NCI-H460 (cell line): ENCODE results near the gene CYP19A1. TPM values are rescaled to one million over a fixed set of nuclear protein-coding genes. Genes with fewer than 3 reads are reported as not detected.
"Not testable (repeated sequence)": the region's sequence is repeated elsewhere in the genome, so short reads cannot be mapped to it uniquely, and the experiment has no call there.

Experiments
- DNase-seq: peaks from one replicate; pipeline ENCODE4 v3.0.0-alpha.2; 2016; ENCODE audit warnings: low read depth; ENCODE audit errors: extremely low read depth
- total RNA-seq: library from RNA; depleted of rRNA; stranded (reverse); fragments of >200 nt; shearing (Covaris generic); gene quantifications from 2 replicates; pipeline ENCODE4 v1.2.3, GENCODE V29; 2014

Gene CYP19A1
- total RNA-seq, 1 experiment from 2014 or later, result 0.79 TPM

GRCh38 chr15:51302480-51302879, 35.9 kb downstream of the CYP19A1 start:
- DNase-seq, result no peak

DNA sequence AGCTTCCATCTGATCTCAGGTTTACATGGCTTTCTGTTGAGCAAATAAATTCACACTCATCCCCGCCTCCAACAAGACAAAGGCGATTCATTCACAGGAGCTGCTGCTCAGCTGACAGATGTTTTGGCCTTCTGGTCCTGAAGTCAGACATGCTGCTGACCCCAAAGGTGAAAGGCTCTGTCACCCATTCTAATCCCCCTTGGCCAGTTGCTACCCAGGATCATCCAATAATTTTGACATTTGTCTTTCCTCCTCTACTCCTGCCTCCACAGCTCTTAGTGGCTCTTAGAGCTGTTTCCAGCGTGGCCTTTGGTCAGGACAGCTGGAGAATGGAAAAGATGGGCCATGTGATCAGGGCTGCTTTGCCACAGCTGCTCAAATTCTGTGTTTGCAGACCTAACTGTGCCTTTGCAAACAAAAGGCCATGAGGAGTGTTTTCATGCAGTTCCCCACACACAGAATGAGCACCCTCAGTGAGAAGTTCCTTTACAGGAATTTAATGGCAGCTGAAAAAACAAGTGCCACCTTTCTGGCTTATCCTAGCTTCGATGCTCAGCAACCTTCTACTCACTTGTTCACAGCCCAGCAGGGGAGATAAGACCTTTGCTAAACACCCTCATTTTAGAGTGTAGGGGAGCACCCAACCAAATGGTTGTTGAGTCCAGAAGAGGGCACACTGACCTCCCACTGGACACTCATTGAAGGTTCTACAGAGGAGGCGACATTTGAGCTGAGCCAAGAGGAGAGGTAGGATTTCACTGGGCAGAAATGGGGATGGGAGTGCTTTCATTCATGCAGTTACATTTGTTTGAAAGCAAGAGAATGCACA, 39.0 kb downstream of the CYP19A1 start:
- DNase-seq, result no peak

DNA sequence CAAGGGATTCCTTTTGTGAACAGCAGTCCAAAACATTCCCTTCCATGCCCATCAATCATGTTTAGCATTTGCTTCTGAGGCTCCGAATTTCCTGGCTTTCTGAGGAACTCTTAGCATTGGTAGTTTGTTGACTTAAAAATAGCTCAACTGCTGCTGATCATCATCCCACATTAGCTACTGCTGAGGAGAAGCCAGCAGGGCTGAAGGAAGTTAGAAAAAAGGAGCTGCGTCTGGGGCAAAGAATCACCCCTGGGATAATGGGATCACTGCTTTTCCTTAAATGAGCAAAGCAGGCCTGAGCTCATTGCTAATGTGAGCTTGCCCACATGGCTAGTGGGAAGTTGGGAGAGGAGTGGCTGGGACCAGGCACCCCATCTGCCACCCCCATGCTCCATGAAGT, 39.8 kb downstream of the CYP19A1 start:
- no peak for DNase-seq

GRCh38 chr15:51290720-51291119, 47.7 kb downstream of the CYP19A1 start:
- DNase-seq, result no peak

GRCh38 chr15:51289290-51289689, 49.1 kb downstream of the CYP19A1 start:
- no peak for DNase-seq

DNA sequence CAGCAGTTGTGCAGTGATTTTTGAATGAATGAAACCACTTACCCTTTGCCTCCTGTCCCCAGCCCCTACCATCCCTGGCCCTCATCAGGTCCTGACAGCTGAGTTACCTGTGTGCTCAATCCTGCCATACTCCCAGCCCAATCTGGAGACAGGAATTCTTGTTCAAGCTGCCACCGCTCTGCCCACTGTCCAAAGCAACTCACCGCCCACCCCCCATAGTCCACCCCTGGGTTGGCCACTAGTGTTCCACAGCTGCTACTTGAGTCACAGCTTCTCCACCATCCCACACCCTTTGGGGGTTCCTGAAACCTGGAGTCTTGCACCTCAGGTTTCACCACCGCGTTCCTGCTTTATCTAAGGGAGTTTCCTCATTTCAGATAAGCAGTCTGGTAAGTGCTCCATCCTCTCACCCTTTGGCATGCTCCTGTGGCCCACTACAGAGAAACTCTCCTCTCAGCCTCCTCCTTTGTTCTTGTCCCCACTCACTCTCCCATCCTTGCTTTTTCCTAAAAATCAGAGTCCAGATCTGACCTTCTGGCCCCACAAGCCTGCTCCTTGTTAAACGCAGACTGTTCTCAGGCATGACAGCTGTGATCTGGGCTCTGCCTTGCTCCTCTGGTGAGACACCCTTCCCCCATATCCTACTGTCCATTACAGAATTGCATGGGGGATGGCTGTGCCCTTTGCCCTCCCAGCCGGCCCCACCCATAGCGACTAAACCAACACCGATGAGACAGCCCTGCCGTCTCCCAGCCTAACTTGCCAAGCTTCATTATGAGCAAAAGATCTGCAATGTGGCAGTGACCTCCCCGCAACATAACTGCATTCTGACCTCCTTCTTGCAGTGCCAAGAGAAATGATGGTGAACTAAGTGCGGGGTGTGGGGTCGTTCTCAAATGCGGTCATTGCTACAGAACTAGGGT, 50.0 kb downstream of the CYP19A1 start:
- no peak for DNase-seq

GRCh38 chr15:51286816-51287215, 51.6 kb downstream of the CYP19A1 start:
- DNase-seq, result no peak

- no peak for DNase-seq
These were observed 53.0 kb downstream of the CYP19A1 start for GRCh38 chr15:51285399-51285798.

- DNase-seq, result no peak
These were observed 53.5 kb downstream of the CYP19A1 start for GRCh38 chr15:51284871-51285270.

- no peak for DNase-seq
These were observed 55.4 kb downstream of the CYP19A1 start for GRCh38 chr15:51283026-51283425.

DNA sequence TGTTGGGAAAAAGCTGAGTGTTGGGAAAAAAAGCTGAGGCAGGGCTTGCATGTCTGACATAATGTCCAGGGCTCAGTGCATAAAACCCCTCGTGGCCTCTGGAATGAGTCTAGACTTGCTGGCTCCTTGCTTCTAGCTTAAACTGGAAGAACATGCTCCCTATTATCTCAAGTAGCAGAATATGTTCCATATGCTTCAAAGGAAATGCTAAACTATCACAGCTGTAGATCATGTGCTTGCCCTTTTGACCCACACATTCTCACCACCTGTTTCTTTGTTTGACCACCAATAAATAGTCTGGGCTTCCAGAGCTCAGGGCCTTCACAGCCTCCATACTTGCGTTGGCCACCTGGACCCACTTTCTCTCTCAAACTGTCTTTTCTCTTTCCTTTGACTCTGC, 56.2 kb downstream of the CYP19A1 start:
- not testable (repeated sequence) for DNase-seq

- peak; percentile 41 for DNase-seq
These were observed 56.9 kb downstream of the CYP19A1 start for GRCh38 chr15:51281368-51281967.

DNA sequence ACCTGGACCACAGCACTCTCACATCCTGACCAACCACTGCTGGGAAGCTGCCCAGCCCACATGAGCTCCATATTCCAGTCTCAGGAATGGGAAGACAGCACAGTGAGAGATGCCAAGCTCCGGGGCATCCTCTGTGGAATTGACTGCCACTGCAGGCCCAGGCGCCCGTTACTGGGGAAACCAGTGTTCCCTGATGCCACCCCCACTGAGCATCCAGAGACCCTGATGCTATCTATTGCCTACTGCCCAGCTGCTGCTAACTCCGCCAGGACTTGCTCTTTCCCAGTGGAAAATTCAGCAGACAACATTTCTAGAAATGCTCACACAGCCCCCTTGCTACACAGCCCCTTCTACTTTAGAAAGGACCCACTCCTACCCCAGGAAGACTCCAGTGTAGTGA, 57.6 kb downstream of the CYP19A1 start:
- no peak for DNase-seq

- DNase-seq, result no peak
These were observed 59.0 kb downstream of the CYP19A1 start for GRCh38 chr15:51279391-51279790.

DNA sequence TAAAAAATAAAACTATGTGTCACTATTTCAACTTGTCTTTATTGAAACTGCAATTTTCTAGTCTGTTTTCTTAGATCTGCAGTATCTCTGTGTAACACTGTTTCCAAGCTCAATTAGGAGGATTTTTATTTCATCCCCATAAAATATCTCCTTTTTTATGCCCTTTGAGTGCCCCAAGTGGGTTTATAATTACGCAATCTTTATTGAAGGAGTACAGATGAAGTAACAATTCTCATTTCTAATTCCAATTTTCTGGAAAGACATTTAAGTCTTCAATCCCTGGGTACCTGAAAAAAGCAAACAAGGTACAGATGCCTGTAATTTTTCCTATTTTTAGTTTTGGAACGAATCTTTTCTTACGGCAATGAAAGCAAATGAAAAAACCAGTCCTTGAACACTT, 61.3 kb downstream of the CYP19A1 start:
- DNase-seq, result no peak

- DNase-seq, result no peak
These were observed 63.4 kb downstream of the CYP19A1 start for GRCh38 chr15:51274956-51275355.

DNA sequence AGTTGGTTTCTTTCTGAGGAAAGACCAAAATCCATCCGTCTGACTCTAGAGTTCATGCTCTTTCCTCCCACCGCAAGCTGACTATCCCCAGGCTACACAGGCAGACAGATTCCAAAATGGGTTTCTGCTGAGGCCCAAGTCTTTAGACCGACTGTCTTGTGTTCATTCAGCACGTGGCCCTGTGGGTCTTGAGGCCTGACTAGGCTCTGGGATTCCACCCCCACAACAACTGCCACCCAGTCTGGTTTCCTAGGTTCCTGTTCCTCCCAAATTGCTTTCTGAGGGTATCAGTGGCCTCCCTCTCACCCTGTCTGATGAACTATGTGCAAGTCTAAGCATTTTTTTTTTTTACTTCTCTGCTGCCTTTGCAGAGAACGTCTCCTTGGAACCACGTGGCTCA, 67.7 kb downstream of the CYP19A1 start:
- DNase-seq, result no peak

DNA sequence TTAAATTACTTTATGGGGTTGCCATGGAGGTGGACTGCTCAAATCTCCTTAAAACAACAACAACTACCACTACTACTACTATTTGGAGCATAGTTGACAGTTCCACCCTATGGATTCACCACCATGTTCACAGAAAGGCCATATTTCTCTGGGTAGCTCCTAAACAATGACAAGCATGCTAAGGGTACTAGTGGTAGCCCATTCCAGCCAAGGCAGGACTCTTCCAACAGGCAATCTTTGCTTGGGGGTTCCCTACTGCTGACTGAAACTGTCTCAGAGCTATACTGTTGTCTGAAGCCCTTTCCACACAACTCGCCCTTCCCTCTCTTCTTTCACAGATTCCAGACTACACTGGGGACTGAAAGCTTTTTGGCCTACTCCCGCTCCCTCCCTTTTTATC, 68.9 kb downstream of the CYP19A1 start:
- DNase-seq, result no peak

GRCh38 chr15:51267703-51268083, 70.7 kb downstream of the CYP19A1 start:
- no peak for DNase-seq

- DNase-seq, result no peak
These were observed 71.2 kb downstream of the CYP19A1 start for GRCh38 chr15:51267051-51267702.

- DNase-seq, result no peak
These were observed 71.7 kb downstream of the CYP19A1 start for GRCh38 chr15:51266656-51267050.
